ENCODE data around the gene ZDHHC19.
"Not testable (repeated sequence)": the region's sequence is repeated elsewhere in the genome, so short reads cannot be mapped to it uniquely, and the experiment has no call there.

ZDHHC19 gene

GRCh38 chr3:196169836-196170240 is 41.4 kb downstream of the ZDHHC19 start:
- Histone ChIP-seq H3K4me3 (ENCODE audit: control insufficient read depth in 1 of 7, extremely low read depth in 1 of 7, insufficient read depth in 4 of 7, low read depth in 2 of 7, low read length in 6 of 7) (no peak overlapping the region), H3K27me3 (replicated peaks in 2 of 5; ENCODE audit: control insufficient read depth in 4 of 5, insufficient read depth in 5 of 5, low read length in 4 of 5) (no peaks in the 10 kb centered on the region), H3K36me3 (ENCODE audit: control insufficient read depth in 4 of 4, insufficient read depth in 4 of 4, low read length in 3 of 4) (no peaks in the 10 kb centered on the region), H3K27ac (ENCODE audit: insufficient read depth in 1 of 2, low read depth in 1 of 2, low read length in 2 of 2, poor library complexity in 1 of 2, severe bottlenecking in 2 of 2) (no peak overlapping the region), H3K4me1 (ENCODE audit: control extremely low read depth in 1 of 4, control insufficient read depth in 4 of 4, insufficient read depth in 4 of 4, low read length in 3 of 4) (peaks cover 0 to 6% (median 0%) of the 10 kb centered on the region in 4 experiments), H3K9me3 (ENCODE audit: control extremely low read depth in 1 of 5, control insufficient read depth in 4 of 5, insufficient read depth in 2 of 5, low read depth in 1 of 5, low read length in 4 of 5) (no peaks in the 10 kb centered on the region)
- POLR2A ChIA-PET = no interaction called here
- CTCF ChIA-PET = interaction anchor here (1.2 to 1.4 kb wide), 2 partner anchors 10 to 26 kb away, joined by 3 to 4 read pairs; no protein-coding TSS in a partner anchor
- 96% methylated on average over 5 of the region's 5 CpGs for WGBS (ENCODE audit: insufficient coverage)
- no peak for DNase-seq

- H3K9me3 ChIP-seq (ENCODE audit: control extremely low read depth in 1 of 5, control insufficient read depth in 4 of 5, insufficient read depth in 2 of 5, low read depth in 1 of 5, low read length in 4 of 5) = no peaks in the 10 kb centered on the region
- no peaks in the 10 kb centered on the region for H3K36me3 ChIP-seq (ENCODE audit: control insufficient read depth in 4 of 4, insufficient read depth in 4 of 4, low read length in 3 of 4)
- POLR2A ChIA-PET = no interaction called here
- peaks cover 0 to 10% (median 2%) of the 10 kb centered on the region in 4 experiments for H3K4me1 ChIP-seq (ENCODE audit: control extremely low read depth in 1 of 4, control insufficient read depth in 4 of 4, insufficient read depth in 4 of 4, low read length in 3 of 4)
- H3K27ac ChIP-seq (ENCODE audit: insufficient read depth in 1 of 2, low read depth in 1 of 2, low read length in 2 of 2, poor library complexity in 1 of 2, severe bottlenecking in 2 of 2) = no peak overlapping the region
- CTCF ChIA-PET = interaction anchor here (1.4 kb wide), 1 partner anchor 27 kb away, joined by 3 read pairs; no protein-coding TSS in a partner anchor
- 97% methylated on average over 6 of the region's 6 CpGs for WGBS (ENCODE audit: insufficient coverage)
- H3K27me3 ChIP-seq (replicated peaks in 2 of 5; ENCODE audit: control insufficient read depth in 4 of 5, insufficient read depth in 5 of 5, low read length in 4 of 5) = no peaks in the 10 kb centered on the region
- DNase-seq = no peak
- H3K4me3 ChIP-seq (ENCODE audit: control insufficient read depth in 1 of 7, extremely low read depth in 1 of 7, insufficient read depth in 4 of 7, low read depth in 2 of 7, low read length in 6 of 7) = no peak overlapping the region
These were observed 42.3 kb downstream of the ZDHHC19 start for GRCh38 chr3:196168808-196169391.

- Histone ChIP-seq H3K9me3 (ENCODE audit: control extremely low read depth in 1 of 5, control insufficient read depth in 4 of 5, insufficient read depth in 2 of 5, low read depth in 1 of 5, low read length in 4 of 5) (no peaks in the 10 kb centered on the region), H3K36me3 (ENCODE audit: control insufficient read depth in 4 of 4, insufficient read depth in 4 of 4, low read length in 3 of 4) (no peaks in the 10 kb centered on the region), H3K4me3 (ENCODE audit: control insufficient read depth in 1 of 7, extremely low read depth in 1 of 7, insufficient read depth in 4 of 7, low read depth in 2 of 7, low read length in 6 of 7) (no peak overlapping the region), H3K27ac (ENCODE audit: insufficient read depth in 1 of 2, low read depth in 1 of 2, low read length in 2 of 2, poor library complexity in 1 of 2, severe bottlenecking in 2 of 2) (no peak overlapping the region), H3K27me3 (replicated peaks in 2 of 5; ENCODE audit: control insufficient read depth in 4 of 5, insufficient read depth in 5 of 5, low read length in 4 of 5) (no peaks in the 10 kb centered on the region), H3K4me1 (ENCODE audit: control extremely low read depth in 1 of 4, control insufficient read depth in 4 of 4, insufficient read depth in 4 of 4, low read length in 3 of 4) (peaks cover 0 to 22% (median 4%) of the 10 kb centered on the region in 4 experiments)
- POLR2A ChIA-PET = interaction anchor here (0.6 kb wide), 1 partner anchor 86 kb away, joined by 3 read pairs; no protein-coding TSS in a partner anchor
- 100% methylated on average over 4 of the region's 7 CpGs for WGBS (ENCODE audit: insufficient coverage)
- CTCF ChIA-PET = interaction anchor here (1.4 to 1.5 kb wide), 2 partner anchors 10 kb away, joined by 3 read pairs; no protein-coding TSS in a partner anchor
- no peak for DNase-seq
These were observed 44.5 kb downstream of the ZDHHC19 start for GRCh38 chr3:196166741-196167140.

- Histone ChIP-seq H3K4me1 (ENCODE audit: control extremely low read depth in 1 of 4, control insufficient read depth in 4 of 4, insufficient read depth in 4 of 4, low read length in 3 of 4) (peaks cover under 1 to 22% (median 5%) of the 10 kb centered on the region in 4 experiments), H3K9me3 (ENCODE audit: control extremely low read depth in 1 of 5, control insufficient read depth in 4 of 5, insufficient read depth in 2 of 5, low read depth in 1 of 5, low read length in 4 of 5) (no peaks in the 10 kb centered on the region), H3K36me3 (ENCODE audit: control insufficient read depth in 4 of 4, insufficient read depth in 4 of 4, low read length in 3 of 4) (no peaks in the 10 kb centered on the region), H3K27ac (ENCODE audit: insufficient read depth in 1 of 2, low read depth in 1 of 2, low read length in 2 of 2, poor library complexity in 1 of 2, severe bottlenecking in 2 of 2) (no peak overlapping the region), H3K4me3 (ENCODE audit: control insufficient read depth in 1 of 7, extremely low read depth in 1 of 7, insufficient read depth in 4 of 7, low read depth in 2 of 7, low read length in 6 of 7) (no peak overlapping the region), H3K27me3 (replicated peaks in 2 of 5; ENCODE audit: control insufficient read depth in 4 of 5, insufficient read depth in 5 of 5, low read length in 4 of 5) (no peaks in the 10 kb centered on the region)
- DNase-seq = no peak
- WGBS (ENCODE audit: insufficient coverage) = 98% methylated on average over 7 of the region's 7 CpGs
- CTCF ChIA-PET = no interaction called here
- POLR2A ChIA-PET = no interaction called here
These were observed 45.4 kb downstream of the ZDHHC19 start for GRCh38 chr3:196165850-196166249.

- H3K27ac ChIP-seq (ENCODE audit: insufficient read depth in 1 of 2, low read depth in 1 of 2, low read length in 2 of 2, poor library complexity in 1 of 2, severe bottlenecking in 2 of 2); H3K9me3 ChIP-seq (ENCODE audit: control extremely low read depth in 1 of 5, control insufficient read depth in 4 of 5, insufficient read depth in 2 of 5, low read depth in 1 of 5, low read length in 4 of 5); DNase-seq; H3K4me3 ChIP-seq (ENCODE audit: control insufficient read depth in 1 of 7, extremely low read depth in 1 of 7, insufficient read depth in 4 of 7, low read depth in 2 of 7, low read length in 6 of 7); CTCF ChIA-PET; H3K36me3 ChIP-seq (ENCODE audit: control insufficient read depth in 4 of 4, insufficient read depth in 4 of 4, low read length in 3 of 4); POLR2A ChIA-PET; H3K27me3 ChIP-seq (replicated peaks in 2 of 5; ENCODE audit: control insufficient read depth in 4 of 5, insufficient read depth in 5 of 5, low read length in 4 of 5): not testable (repeated sequence)
- whole genome bisulfite sequencing (ENCODE audit: insufficient coverage) = 95% methylated on average over 3 of the region's 5 CpGs
- H3K4me1 ChIP-seq (ENCODE audit: control extremely low read depth in 1 of 4, control insufficient read depth in 4 of 4, insufficient read depth in 4 of 4, low read length in 3 of 4) = peaks cover 7 to 30% (median 11%) of the 10 kb centered on the region in 4 experiments
These were observed 46.1 kb downstream of the ZDHHC19 start for GRCh38 chr3:196165006-196165575.

GRCh38 chr3:196164576-196164975 is 46.6 kb downstream of the ZDHHC19 start:
- Histone ChIP-seq H3K36me3 (ENCODE audit: control insufficient read depth in 4 of 4, insufficient read depth in 4 of 4, low read length in 3 of 4) (no peaks in the 10 kb centered on the region), H3K4me3 (ENCODE audit: control insufficient read depth in 1 of 7, extremely low read depth in 1 of 7, insufficient read depth in 4 of 7, low read depth in 2 of 7, low read length in 6 of 7) (no peak overlapping the region), H3K9me3 (ENCODE audit: control extremely low read depth in 1 of 5, control insufficient read depth in 4 of 5, insufficient read depth in 2 of 5, low read depth in 1 of 5, low read length in 4 of 5) (no peaks in the 10 kb centered on the region), H3K27ac (ENCODE audit: insufficient read depth in 1 of 2, low read depth in 1 of 2, low read length in 2 of 2, poor library complexity in 1 of 2, severe bottlenecking in 2 of 2) (no peak overlapping the region), H3K4me1 (ENCODE audit: control extremely low read depth in 1 of 4, control insufficient read depth in 4 of 4, insufficient read depth in 4 of 4, low read length in 3 of 4) (peaks cover 7 to 31% (median 16%) of the 10 kb centered on the region in 4 experiments), H3K27me3 (replicated peaks in 2 of 5; ENCODE audit: control insufficient read depth in 4 of 5, insufficient read depth in 5 of 5, low read length in 4 of 5) (no peaks in the 10 kb centered on the region)
- CTCF ChIA-PET = no interaction called here
- DNase-seq = peak in 1 of 3 donors; percentile 59
- 86% methylated on average over 1 of the region's 2 CpGs for WGBS (ENCODE audit: insufficient coverage)
- POLR2A ChIA-PET = no interaction called here

GRCh38 chr3:196163666-196164493 is 47.3 kb downstream of the ZDHHC19 start:
- Histone ChIP-seq H3K27me3 (replicated peaks in 2 of 5; ENCODE audit: control insufficient read depth in 4 of 5, insufficient read depth in 5 of 5, low read length in 4 of 5) (no peaks in the 10 kb centered on the region), H3K4me3 (ENCODE audit: control insufficient read depth in 1 of 7, extremely low read depth in 1 of 7, insufficient read depth in 4 of 7, low read depth in 2 of 7, low read length in 6 of 7) (no peak overlapping the region), H3K9me3 (ENCODE audit: control extremely low read depth in 1 of 5, control insufficient read depth in 4 of 5, insufficient read depth in 2 of 5, low read depth in 1 of 5, low read length in 4 of 5) (no peaks in the 10 kb centered on the region), H3K27ac (ENCODE audit: insufficient read depth in 1 of 2, low read depth in 1 of 2, low read length in 2 of 2, poor library complexity in 1 of 2, severe bottlenecking in 2 of 2) (no peak overlapping the region), H3K36me3 (ENCODE audit: control insufficient read depth in 4 of 4, insufficient read depth in 4 of 4, low read length in 3 of 4) (no peaks in the 10 kb centered on the region), H3K4me1 (ENCODE audit: control extremely low read depth in 1 of 4, control insufficient read depth in 4 of 4, insufficient read depth in 4 of 4, low read length in 3 of 4) (peaks cover 7 to 33% (median 18%) of the 10 kb centered on the region in 4 experiments)
- ChIA-PET POLR2A (no interaction called here), CTCF (interaction anchor here (0.8 kb wide), 1 partner anchor 91 kb away, joined by 4 read pairs; no protein-coding TSS in a partner anchor)
- 80% methylated on average over 24 of the region's 24 CpGs for WGBS (ENCODE audit: insufficient coverage)
- DNase-seq = no peak

All from common myeloid progenitor, CD34-positive (primary cell).